Subcutaneous abdominal adipose tissue (tissue), 5 donors: ENCODE data around the gene TMEM248.
"Not testable (repeated sequence)": the region's sequence is repeated elsewhere in the genome, so short reads cannot be mapped to it uniquely, and the experiment has no call there.

Experiments used
- H3K27ac ChIP-seq: one replicate; pipeline ENCODE4 v1.7.0; 2013; ENCODE audit warnings: low read depth, mild to moderate bottlenecking, inconsistent platforms, low read length, moderate library complexity
- H3K27me3 ChIP-seq, 5 donors: one replicate each; pipeline ENCODE4 v1.7.0; 2013; ENCODE audit warnings: low read length in 5 of 5, inconsistent platforms in 1 of 5; ENCODE audit not compliant: control insufficient read depth in 5 of 5, insufficient read depth in 4 of 5
- H3K36me3 ChIP-seq, 5 donors: one replicate each; pipeline ENCODE4 v1.7.0; 2013; ENCODE audit warnings: low read length in 5 of 5; ENCODE audit not compliant: control insufficient read depth in 5 of 5, insufficient read depth in 5 of 5
- H3K4me1 ChIP-seq, 5 donors: one replicate each; pipeline ENCODE4 v1.7.0; 2013; ENCODE audit warnings: low read length in 5 of 5, mild to moderate bottlenecking in 3 of 5, moderate library complexity in 1 of 5; ENCODE audit not compliant: control insufficient read depth in 5 of 5, insufficient read depth in 5 of 5
- H3K4me3 ChIP-seq, 5 donors: one replicate each; pipeline ENCODE4 v1.7.0; 2013; ENCODE audit warnings: low read length in 5 of 5, low read depth in 1 of 5
- H3K9ac ChIP-seq, 5 donors: one replicate each; pipeline ENCODE4 v1.7.0; 2013; ENCODE audit warnings: low read length in 5 of 5, mild to moderate bottlenecking in 4 of 5, moderate library complexity in 3 of 5
- H3K9me3 ChIP-seq, 5 donors: one replicate each; pipeline ENCODE4 v1.7.0; 2013; ENCODE audit warnings: low read length in 5 of 5; ENCODE audit not compliant: control insufficient read depth in 5 of 5
- donor health status: healthy.
- donor health status: healthy.
- donor health status: healthy.
- donor health status: healthy.
- donor health status: healthy.

TMEM248 gene, protein sequence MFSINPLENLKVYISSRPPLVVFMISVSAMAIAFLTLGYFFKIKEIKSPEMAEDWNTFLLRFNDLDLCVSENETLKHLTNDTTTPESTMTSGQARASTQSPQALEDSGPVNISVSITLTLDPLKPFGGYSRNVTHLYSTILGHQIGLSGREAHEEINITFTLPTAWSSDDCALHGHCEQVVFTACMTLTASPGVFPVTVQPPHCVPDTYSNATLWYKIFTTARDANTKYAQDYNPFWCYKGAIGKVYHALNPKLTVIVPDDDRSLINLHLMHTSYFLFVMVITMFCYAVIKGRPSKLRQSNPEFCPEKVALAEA

GRCh38 chr7:66920769-66921395 lies at the start of gene TMEM248:
Gene TMEM248 (plus strand): TSS chr7:66921225. CDS start chr7:66941866, 20,641 bp downstream.
- Histone ChIP-seq H3K9ac (peak within 1 kb of the TSS; percentile 84 to 98 (median 97)), H3K27me3 (no peaks in the 10 kb centered on the region), H3K4me1 (peaks cover 0 to 35% (median 32%) of the 10 kb centered on the region in 5 donors), H3K4me3 (peak within 1 kb of the TSS; percentile 90 to 100 (median 98)), H3K27ac (peak within 1 kb of the TSS; percentile 53), H3K36me3 (peaks cover 0 to 2% (median 0%) of the 10 kb centered on the region in 5 donors), H3K9me3 (no peaks in the 10 kb centered on the region)

GRCh38 chr7:66873476-66873875 lies 47.5 kb upstream of the TMEM248 start:
- Histone ChIP-seq H3K4me3 (no peak overlapping the region), H3K27me3 (no peaks in the 10 kb centered on the region), H3K9ac (no peak overlapping the region), H3K4me1 (no peaks in the 10 kb centered on the region), H3K9me3 (no peaks in the 10 kb centered on the region), H3K36me3 (peaks cover 0 to 18% (median 0%) of the 10 kb centered on the region in 5 donors), H3K27ac (no peak overlapping the region)

DNA sequence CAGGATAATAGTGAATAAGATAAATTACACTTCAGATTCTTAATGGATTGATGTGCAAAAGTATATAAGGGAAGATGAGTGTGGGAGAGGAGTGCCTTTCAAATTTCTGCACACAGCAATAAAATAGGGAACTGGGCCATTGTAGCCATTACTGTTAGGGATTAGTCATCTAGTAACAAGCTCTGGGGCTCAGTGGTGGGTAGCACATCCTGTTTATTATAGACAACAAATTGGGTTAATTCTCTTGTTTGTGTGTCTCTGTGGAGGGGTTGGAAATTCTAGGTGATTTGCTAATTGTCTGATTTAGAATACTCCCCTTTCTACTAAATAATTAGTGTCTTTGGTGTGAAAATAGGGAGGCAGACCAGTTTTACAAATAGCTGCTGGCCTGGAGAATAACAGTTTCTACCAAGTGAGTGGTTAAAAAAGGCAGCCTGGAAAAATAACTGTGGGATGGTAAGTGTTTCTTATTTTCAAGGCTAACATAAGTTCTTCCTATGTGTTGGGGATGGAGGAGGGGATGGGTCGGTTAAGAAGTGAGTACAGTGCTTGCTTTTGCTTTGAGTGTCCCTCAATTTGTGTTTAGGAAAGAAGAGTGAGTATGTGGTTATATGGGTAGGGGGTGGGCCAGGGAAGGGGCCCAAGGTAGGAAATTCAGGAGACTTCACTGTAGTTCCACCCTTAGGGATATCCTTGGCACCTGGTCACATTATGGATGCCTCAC lies 43.3 kb upstream of the TMEM248 start:
- Histone ChIP-seq H3K27me3 (no peaks in the 10 kb centered on the region), H3K36me3 (peaks cover 0 to 14% (median 3%) of the 10 kb centered on the region in 5 donors), H3K9me3 (no peaks in the 10 kb centered on the region), H3K4me1 (no peaks in the 10 kb centered on the region), H3K9ac (no peak overlapping the region), H3K4me3 (no peak overlapping the region), H3K27ac (no peak overlapping the region)

GRCh38 chr7:66878301-66878685 lies 42.7 kb upstream of the TMEM248 start:
- H3K4me1 ChIP-seq, H3K9ac ChIP-seq, H3K27me3 ChIP-seq, H3K27ac ChIP-seq, H3K9me3 ChIP-seq, H3K4me3 ChIP-seq: not testable (repeated sequence)
- H3K36me3 ChIP-seq, result peaks cover 0 to 14% (median 3%) of the 10 kb centered on the region in 5 donors

GRCh38 chr7:66880053-66880452 lies 41.0 kb upstream of the TMEM248 start:
- Histone ChIP-seq H3K4me1 (no peaks in the 10 kb centered on the region), H3K36me3 (peaks cover 0 to 24% (median 3%) of the 10 kb centered on the region in 5 donors), H3K27ac (no peak overlapping the region), H3K27me3 (no peaks in the 10 kb centered on the region), H3K9me3 (no peaks in the 10 kb centered on the region), H3K4me3 (no peak overlapping the region), H3K9ac (no peak overlapping the region)

GRCh38 chr7:66880577-66880976 lies 40.4 kb upstream of the TMEM248 start:
- H3K36me3 ChIP-seq, result peaks cover 0 to 24% (median 3%) of the 10 kb centered on the region in 5 donors
- H3K9ac ChIP-seq, H3K27ac ChIP-seq, H3K4me3 ChIP-seq, H3K27me3 ChIP-seq, H3K4me1 ChIP-seq, H3K9me3 ChIP-seq: not testable (repeated sequence)

GRCh38 chr7:66883716-66884115 lies 37.3 kb upstream of the TMEM248 start:
- no peaks in the 10 kb centered on the region for H3K4me1 ChIP-seq
- H3K9me3 ChIP-seq, result no peaks in the 10 kb centered on the region
- no peak overlapping the region for H3K27ac ChIP-seq
- H3K36me3 ChIP-seq, result peaks cover 0 to 28% (median 5%) of the 10 kb centered on the region in 5 donors
- H3K27me3 ChIP-seq, result no peaks in the 10 kb centered on the region
- no peak overlapping the region for H3K9ac ChIP-seq
- no peak overlapping the region for H3K4me3 ChIP-seq

DNA sequence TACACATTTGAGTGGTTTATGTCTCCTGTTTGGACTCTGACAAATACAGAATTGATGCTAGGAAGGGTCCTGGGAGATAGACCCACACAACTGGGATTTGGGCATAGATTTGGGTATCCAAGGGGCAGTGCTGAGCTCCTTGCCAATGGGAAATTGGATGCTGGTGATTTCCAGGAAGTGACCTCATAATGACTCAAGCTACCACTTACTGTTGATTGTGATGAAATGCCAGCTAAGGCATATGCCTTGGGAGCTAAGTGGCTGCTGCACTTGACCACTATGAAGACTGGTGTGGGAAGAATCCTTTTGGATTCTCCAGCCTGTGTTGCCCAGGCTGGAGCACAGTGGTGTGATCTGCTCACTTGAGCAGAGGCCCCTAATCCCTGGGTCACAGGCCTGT lies 36.5 kb upstream of the TMEM248 start:
- H3K9me3 ChIP-seq, H3K9ac ChIP-seq, H3K4me3 ChIP-seq, H3K27me3 ChIP-seq, H3K27ac ChIP-seq, H3K4me1 ChIP-seq: not testable (repeated sequence)
- peaks cover 0 to 24% (median 3%) of the 10 kb centered on the region in 5 donors for H3K36me3 ChIP-seq

- no peak overlapping the region for H3K9ac ChIP-seq
- no peaks in the 10 kb centered on the region for H3K27me3 ChIP-seq
- H3K27ac ChIP-seq, result no peak overlapping the region
- H3K4me1 ChIP-seq, result no peaks in the 10 kb centered on the region
- H3K9me3 ChIP-seq, result no peaks in the 10 kb centered on the region
- H3K4me3 ChIP-seq, result no peak overlapping the region
- H3K36me3 ChIP-seq, result peaks cover 0 to 27% (median 3%) of the 10 kb centered on the region in 5 donors
Observed at GRCh38 chr7:66886152-66886551, 34.9 kb upstream of the TMEM248 start.

GRCh38 chr7:66888223-66888622 lies 32.8 kb upstream of the TMEM248 start:
- H3K36me3 ChIP-seq, result peaks cover 0 to 25% (median 2%) of the 10 kb centered on the region in 5 donors
- not testable (repeated sequence) for H3K27ac ChIP-seq, H3K4me3 ChIP-seq, H3K9ac ChIP-seq, H3K4me1 ChIP-seq, H3K27me3 ChIP-seq, H3K9me3 ChIP-seq
